ENCODE measurements around the gene NT5C3B.
A peak's percentile ranks its signal among the peaks of the same experiment; 100 is the strongest.

NT5C3B gene

GRCh38 chr17:41813152-41813680 lies 22.8 kb downstream of the NT5C3B start:
- DNase-seq (ENCODE audit: low read depth): no peak
- peak overlapping the region; percentile 62 for H3K4me3 ChIP-seq (ENCODE audit: low read depth, low read length)

GRCh38 chr17:41812381-41813151 lies 23.5 kb downstream of the NT5C3B start, which contains the start of gene FKBP10:
Gene FKBP10 (plus strand): TSS chr17:41813004. CDS start chr17:41813035, 31 bp downstream.
- H3K4me3 ChIP-seq (ENCODE audit: low read depth, low read length): peak within 1 kb of the TSS; percentile 62
- peak; percentile 78 for DNase-seq (ENCODE audit: low read depth)

GRCh38 chr17:41811549-41812380 lies 24.3 kb downstream of the NT5C3B start, which contains the start of gene P3H4:
Gene P3H4 (minus strand): TSS chr17:41811949. CDS start chr17:41811915, 34 bp downstream.
- peak; percentile 45 for DNase-seq (ENCODE audit: low read depth)
- H3K4me3 ChIP-seq (ENCODE audit: low read depth, low read length): peak within 1 kb of the TSS; percentile 62

GRCh38 chr17:41810659-41811548 lies 25.1 kb downstream of the NT5C3B start:
- H3K4me3 ChIP-seq (ENCODE audit: low read depth, low read length): peak overlapping the region; percentile 62
- DNase-seq (ENCODE audit: low read depth): no peak

GRCh38 chr17:41806685-41807445 lies 29.2 kb downstream of the NT5C3B start:
- no peak overlapping the region for H3K4me3 ChIP-seq (ENCODE audit: low read depth, low read length)
- DNase-seq (ENCODE audit: low read depth): no peak

GRCh38 chr17:41803049-41804020 lies 32.7 kb downstream of the NT5C3B start:
- H3K4me3 ChIP-seq (ENCODE audit: low read depth, low read length): no peak overlapping the region
- no peak for DNase-seq (ENCODE audit: low read depth)

GRCh38 chr17:41801374-41802271 lies 34.4 kb downstream of the NT5C3B start:
- no peak overlapping the region for H3K4me3 ChIP-seq (ENCODE audit: low read depth, low read length)
- no peak for DNase-seq (ENCODE audit: low read depth)

GRCh38 chr17:41800601-41801373 lies 35.2 kb downstream of the NT5C3B start:
- no peak for DNase-seq (ENCODE audit: low read depth)
- no peak overlapping the region for H3K4me3 ChIP-seq (ENCODE audit: low read depth, low read length)

GRCh38 chr17:41799366-41799765 lies 36.7 kb downstream of the NT5C3B start:
- H3K4me3 ChIP-seq (ENCODE audit: low read depth, low read length): no peak overlapping the region
- DNase-seq (ENCODE audit: low read depth): no peak

GRCh38 chr17:41797377-41797776 lies 38.7 kb downstream of the NT5C3B start:
- no peak overlapping the region for H3K4me3 ChIP-seq (ENCODE audit: low read depth, low read length)
- DNase-seq (ENCODE audit: low read depth): no peak

- DNase-seq (ENCODE audit: low read depth): no peak
Observed at GRCh38 chr17:41796121-41796895, 39.7 kb downstream of the NT5C3B start.

GRCh38 chr17:41794540-41794975 lies 41.5 kb downstream of the NT5C3B start:
- H3K4me3 ChIP-seq (ENCODE audit: low read depth, low read length): no peak overlapping the region
- DNase-seq (ENCODE audit: low read depth): no peak

More at GRCh38 chr17:41796121-41796895, 39.7 kb downstream of the NT5C3B start:
- no peak overlapping the region for H3K4me3 ChIP-seq (ENCODE audit: low read depth, low read length)

- H3K4me3 ChIP-seq (ENCODE audit: low read depth, low read length): no peak overlapping the region
- DNase-seq (ENCODE audit: low read depth): no peak
Observed at GRCh38 chr17:41793784-41794539, 42.1 kb downstream of the NT5C3B start.
